Measurements from ENCODE around the gene TMCC2. TPM values are rescaled to one million over a fixed set of nuclear protein-coding genes. Genes with fewer than 3 reads are reported as not detected.
A peak's percentile ranks its signal among the peaks of the same experiment; 100 is the strongest.

TMCC2 gene
- total RNA-seq, 1 donor from 2014 or later = 5.6 TPM

- no peak for TF ChIP-seq CTCF (IDR thresholded peaks at IDR 0.05; ENCODE audit: unreplicated experiment)
- Mint-ChIP-seq H3K4me3 (ENCODE audit: unreplicated experiment) (peak overlapping the region; percentile 69), H3K4me1 (ENCODE audit: unreplicated experiment) (peaks cover 50% of the 10 kb centered on the region), H3K27ac (ENCODE audit: unreplicated experiment) (peak overlapping the region; percentile 98), H3K36me3 (ENCODE audit: low read depth, unreplicated experiment) (no peaks in the 10 kb centered on the region), H3K27me3 (ENCODE audit: unreplicated experiment) (peaks cover 10% of the 10 kb centered on the region), H3K9me3 (ENCODE audit: unreplicated experiment) (no peaks in the 10 kb centered on the region)
- peak; percentile 20 for DNase-seq (ENCODE audit: low spot score)
Measured at GRCh38 chr1:205262731-205263171, 35.0 kb downstream of the TMCC2 start.

DNA sequence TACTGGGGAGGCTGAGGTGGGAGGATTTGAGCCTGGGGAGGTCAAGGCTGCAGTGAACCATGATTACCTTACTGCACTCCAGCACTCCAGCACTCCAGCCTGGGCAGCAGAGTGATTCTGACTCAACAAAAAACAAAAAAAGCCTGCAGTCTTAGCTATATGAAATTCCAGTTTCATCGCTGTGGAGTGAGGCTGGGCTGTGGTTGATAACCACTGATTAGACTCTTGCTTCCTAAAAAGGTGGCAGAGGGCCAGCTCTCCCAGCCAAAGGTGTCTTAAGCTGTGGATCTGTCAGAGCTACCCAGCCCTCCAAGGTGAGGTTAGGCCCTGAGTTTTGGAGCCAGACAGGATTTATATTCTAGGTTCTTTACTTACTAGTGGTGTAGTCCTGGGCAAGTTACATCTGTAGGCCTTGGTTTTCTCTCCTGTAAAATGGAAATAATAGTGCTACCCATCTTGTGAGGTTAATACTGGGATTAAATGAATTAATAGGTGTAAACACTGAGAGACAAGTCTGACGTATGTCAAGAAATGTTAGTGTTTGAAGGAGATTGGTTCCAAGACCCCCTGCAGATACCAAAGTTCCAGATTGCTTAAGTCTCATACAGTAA, 35.9 kb downstream of the TMCC2 start:
- Mint-ChIP-seq H3K9me3 (ENCODE audit: unreplicated experiment) (no peaks in the 10 kb centered on the region), H3K36me3 (ENCODE audit: low read depth, unreplicated experiment) (no peaks in the 10 kb centered on the region), H3K27ac (ENCODE audit: unreplicated experiment) (no peak overlapping the region), H3K27me3 (ENCODE audit: unreplicated experiment) (peaks cover 10% of the 10 kb centered on the region), H3K4me3 (ENCODE audit: unreplicated experiment) (no peak overlapping the region), H3K4me1 (ENCODE audit: unreplicated experiment) (peaks cover 49% of the 10 kb centered on the region)
- no peak for DNase-seq (ENCODE audit: low spot score)
- no peak for TF ChIP-seq CTCF (IDR thresholded peaks at IDR 0.05; ENCODE audit: unreplicated experiment)

- no peak for DNase-seq (ENCODE audit: low spot score)
- Mint-ChIP-seq H3K36me3 (ENCODE audit: low read depth, unreplicated experiment) (peaks cover 6% of the 10 kb centered on the region), H3K4me3 (ENCODE audit: unreplicated experiment) (no peak overlapping the region), H3K4me1 (ENCODE audit: unreplicated experiment) (peaks cover 38% of the 10 kb centered on the region), H3K27me3 (ENCODE audit: unreplicated experiment) (peaks cover 18% of the 10 kb centered on the region), H3K9me3 (ENCODE audit: unreplicated experiment) (no peaks in the 10 kb centered on the region), H3K27ac (ENCODE audit: unreplicated experiment) (no peak overlapping the region)
- no peak for TF ChIP-seq CTCF (IDR thresholded peaks at IDR 0.05; ENCODE audit: unreplicated experiment)
Measured at GRCh38 chr1:205266611-205267305, 39.0 kb downstream of the TMCC2 start.

- H3K9me3 Mint-ChIP-seq (ENCODE audit: unreplicated experiment) = no peaks in the 10 kb centered on the region
- DNase-seq (ENCODE audit: low spot score) = no peak
- peaks cover 16% of the 10 kb centered on the region for H3K27me3 Mint-ChIP-seq (ENCODE audit: unreplicated experiment)
- H3K4me3 Mint-ChIP-seq (ENCODE audit: unreplicated experiment) = no peak overlapping the region
- H3K4me1 Mint-ChIP-seq (ENCODE audit: unreplicated experiment) = peaks cover 32% of the 10 kb centered on the region
- H3K36me3 Mint-ChIP-seq (ENCODE audit: low read depth, unreplicated experiment) = peaks cover 6% of the 10 kb centered on the region
- no peak overlapping the region for H3K27ac Mint-ChIP-seq (ENCODE audit: unreplicated experiment)
- no peak for TF ChIP-seq CTCF (IDR thresholded peaks at IDR 0.05; ENCODE audit: unreplicated experiment)
Measured at GRCh38 chr1:205267306-205267902, 39.7 kb downstream of the TMCC2 start.

All from endothelial cell (in vitro differentiated cells).